Islet of Langerhans (tissue), 1 donor: ENCODE results near the gene SHISAL2A.

ENCODE experiments used
- FAIRE-seq: peaks from one replicate; lab custom pipeline; 2011; peaks lifted over from hg19 to GRCh38; lab: Jason Lieb, UNC

The SHISAL2A gene

DNA sequence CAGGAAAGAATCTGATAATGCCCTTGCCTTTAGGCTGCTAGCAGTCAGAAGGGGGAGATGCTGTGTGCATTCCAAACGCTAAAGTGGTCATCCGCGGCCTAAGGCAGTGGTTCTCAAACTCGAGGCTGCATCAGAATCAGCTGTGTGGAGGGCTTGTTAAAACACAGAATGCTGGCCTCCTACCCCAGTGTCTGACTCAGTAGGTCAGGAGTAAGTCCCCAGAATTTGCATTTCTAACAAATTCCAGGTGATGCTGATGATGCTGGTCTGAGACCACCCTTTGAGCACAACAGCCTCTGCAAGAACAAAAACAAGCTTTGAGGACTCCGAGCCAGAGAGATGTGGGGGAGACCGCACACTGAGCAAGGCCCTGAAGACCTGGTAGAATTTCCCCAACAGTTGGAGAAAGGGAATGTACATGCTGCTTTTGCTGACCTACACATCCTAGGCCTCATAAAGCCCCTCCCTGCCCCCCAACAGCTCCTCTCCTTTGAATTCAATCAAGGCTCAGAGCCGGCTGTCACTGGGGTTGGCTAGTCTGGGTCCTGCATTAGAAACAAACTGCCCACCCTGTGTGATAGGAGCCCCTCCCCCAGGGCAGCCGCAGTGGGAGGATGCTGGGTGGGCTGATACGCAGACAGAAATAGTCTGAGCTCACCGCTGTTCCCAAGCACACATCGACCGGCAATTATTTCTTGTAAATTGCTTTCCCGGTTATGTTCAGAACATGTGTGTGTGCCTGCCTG is 27.1 kb downstream of the SHISAL2A start:
- no peak for FAIRE-seq

DNA sequence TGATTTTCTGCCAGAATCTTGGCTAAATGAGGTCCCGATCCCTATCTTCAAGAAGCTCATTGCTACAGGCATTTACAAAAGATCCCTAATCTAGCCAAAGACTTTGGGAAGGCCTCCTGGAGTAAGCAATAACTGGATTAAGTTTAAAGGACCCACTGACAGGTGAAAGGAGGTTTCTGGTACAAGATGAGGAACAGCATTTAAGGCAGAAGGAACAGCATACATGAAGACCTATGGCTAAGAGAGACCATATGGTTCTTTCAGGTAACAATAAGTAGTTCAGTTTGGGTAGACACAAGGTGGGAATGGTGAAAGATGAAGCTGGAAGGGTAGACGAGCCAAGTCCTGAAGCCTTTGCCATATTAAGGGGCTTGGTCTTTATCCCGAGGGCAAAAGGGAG is 27.8 kb downstream of the SHISAL2A start:
- FAIRE-seq, result no peak

DNA sequence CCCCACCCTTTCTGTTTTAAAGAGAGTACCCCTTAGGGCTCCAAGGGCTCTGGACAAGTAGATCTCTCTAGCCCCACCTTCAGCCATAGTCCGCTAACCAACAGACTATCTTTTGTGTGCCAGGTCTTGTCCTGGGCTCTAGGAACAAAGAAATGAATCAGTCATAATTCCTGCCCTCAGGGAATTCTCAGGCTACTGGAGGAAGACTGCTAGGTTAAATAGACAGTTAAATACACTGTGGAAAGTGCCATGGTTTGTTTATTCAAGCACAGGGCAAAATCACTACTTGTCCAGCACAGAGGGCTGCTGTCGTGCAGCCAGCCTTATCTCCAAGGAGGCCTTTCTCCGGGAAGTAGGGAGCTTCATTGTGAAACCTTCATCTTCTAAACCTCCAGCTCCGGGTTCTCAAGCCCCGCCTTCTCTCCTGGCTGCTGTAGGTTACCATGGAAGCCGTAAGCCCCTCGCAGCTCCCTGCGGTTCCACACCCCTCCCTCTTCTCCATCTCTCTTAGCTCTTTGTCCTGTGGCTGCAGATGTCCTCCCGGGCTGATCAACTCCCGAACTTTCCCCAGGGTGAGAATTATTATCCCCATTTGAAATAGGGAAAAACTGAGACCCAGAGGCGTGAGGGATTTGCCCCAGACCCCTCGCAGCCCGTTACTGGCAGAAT is 29.8 kb downstream of the SHISAL2A start:
- no peak for FAIRE-seq

DNA sequence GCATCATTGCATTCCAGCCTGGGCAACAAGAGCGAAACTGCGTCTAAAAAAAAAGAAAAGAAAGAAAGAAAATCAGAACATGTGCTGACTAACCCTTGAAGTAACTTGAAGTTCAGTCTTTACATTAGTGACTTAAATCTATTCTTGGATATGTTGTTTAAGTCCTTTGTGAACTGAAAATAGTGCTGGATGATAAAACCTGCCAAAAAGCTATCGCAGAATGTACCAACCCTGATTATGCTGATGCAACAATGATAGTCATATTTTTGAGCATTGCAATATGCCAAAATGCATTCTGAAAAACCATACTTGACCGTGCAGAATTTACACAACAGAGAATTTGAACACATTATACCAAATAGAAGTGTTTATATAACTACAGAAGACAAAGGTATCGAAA is 30.7 kb downstream of the SHISAL2A start:
- FAIRE-seq, result no peak

DNA sequence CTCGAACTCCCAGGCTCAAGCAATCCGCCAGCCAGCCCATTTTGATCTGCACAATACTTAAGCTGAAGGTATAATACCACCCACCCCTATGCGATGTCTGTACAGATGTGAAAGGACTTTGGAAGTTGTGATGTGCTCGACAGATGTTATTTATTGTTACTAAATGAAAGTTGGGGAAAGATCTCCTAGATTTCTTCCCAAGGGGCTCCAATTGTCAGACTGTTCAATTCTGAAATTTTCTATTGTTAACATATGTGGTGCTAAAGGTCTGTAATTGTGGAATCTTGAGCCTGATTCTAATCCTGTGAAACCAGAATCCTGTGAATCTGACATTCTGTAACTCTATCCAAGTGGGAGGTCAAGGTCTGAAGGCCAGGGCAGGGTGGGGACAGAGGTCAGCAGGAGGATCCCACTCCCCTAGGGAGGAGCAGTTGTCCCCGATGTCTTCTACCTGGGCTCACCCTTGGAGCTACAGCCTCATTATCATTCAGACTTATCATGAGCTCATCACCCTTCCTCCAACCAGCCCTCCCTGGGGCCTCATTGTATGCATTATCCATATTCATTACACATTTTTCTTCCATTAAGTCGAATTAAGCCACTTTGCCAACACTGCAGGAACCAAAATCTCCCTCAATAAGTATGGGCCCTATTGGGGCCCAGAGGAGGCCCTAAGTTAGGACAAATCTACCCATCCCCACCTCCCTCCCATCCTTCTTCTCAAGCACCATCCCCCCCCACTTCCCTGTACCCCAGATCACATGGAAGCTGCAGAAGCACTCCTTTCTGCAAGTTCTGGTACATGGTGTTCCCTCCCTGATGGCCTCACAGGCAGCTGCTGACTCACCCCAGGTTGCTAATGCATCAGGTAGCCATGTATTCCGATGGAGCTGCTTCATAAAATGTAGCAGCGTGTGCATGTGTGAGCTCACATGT is 32.3 kb downstream of the SHISAL2A start:
- FAIRE-seq, result no peak

DNA sequence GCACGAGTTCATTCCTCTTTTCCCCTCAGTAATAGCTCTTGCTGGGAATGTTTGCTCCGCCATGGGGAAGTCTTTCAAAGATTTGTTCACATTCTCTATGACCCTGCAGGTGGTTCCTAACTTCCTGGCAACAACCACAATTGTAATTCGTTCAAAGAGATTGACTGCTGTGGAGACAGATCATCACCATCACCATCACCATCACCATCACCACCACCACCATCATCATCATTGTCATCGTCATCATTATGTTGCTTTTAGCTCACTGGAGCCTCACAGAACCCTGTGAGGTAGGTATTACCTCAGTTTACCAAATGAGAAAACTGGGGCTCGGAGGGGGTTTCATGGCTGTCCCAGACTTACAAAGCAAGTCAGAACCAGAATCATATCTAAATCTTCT is 34.3 kb downstream of the SHISAL2A start:
- FAIRE-seq, result no peak

DNA sequence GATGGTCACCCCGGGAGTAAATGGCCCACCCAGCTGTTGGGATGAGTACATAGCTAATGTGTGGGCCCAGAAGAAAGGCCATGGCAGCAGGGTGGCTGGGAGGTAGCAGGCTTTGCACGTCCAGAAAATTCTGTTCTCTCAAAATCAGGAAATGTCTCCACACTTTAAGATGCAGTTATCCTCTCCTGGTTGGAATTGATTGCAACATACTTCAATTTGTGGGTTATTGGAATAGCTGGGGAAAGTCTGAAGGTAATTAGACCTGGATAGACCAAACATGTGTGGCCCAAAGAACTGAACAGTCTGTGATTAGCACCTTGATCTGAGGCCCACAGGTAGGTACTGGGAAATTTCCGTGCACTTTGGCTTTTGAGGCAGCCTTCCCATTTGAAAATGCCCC is 35.0 kb downstream of the SHISAL2A start:
- FAIRE-seq, result no peak

DNA sequence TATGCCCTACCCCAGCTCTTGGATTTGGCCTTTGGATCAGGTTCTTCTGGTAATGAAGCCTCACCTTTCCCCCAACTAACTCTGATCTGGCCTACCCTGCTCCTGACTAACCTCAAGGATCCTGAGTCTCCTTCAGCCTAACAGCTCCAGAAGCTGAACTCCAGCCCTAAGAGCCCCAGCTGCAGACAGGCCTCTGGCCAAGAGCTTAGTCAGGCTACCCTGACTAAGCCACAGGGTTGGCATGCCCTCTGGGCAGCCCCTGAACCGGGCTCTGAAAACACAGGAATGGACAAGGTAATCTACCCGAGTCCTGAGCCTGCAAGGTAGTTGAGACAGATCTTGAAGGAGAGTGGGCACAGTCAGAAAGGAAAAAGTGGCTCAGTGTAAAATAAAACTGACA is 35.7 kb downstream of the SHISAL2A start:
- no peak for FAIRE-seq

DNA sequence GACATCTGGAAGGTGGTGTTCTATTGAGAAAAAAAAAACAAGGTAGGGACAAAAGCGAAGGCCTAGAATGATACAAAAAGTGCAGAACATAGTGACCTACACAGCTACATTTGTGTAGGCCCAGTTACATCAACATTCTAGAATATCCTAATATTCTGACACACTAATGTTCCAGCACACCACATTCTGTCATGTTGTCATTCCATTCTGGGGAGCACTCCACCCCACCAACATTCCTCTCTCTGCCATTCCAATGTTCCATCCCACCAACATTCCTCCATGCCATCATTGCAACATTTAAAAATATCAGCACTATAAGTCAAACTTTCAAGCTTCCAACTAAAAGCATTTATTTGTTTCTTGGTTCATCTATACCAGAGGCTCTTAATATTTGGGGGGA is 36.7 kb downstream of the SHISAL2A start:
- FAIRE-seq, result no peak

DNA sequence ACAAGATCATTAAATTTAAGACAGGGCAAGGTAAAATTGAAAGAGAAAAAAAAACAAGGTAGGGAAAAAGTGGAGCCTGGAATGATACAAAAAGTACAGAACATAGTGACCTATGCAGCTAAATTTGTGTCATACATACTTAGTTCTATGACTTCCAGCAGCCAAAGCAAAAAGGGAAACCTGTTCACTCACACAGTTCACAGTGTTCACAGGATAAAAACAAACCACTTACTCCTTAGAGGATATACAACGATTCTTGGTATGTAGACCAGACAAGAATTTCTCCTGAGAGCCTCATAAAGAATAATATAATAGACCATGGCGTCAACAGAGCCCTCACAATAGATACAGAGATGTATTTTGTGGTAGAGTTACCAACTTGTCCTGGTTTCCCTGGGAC is 37.6 kb downstream of the SHISAL2A start:
- no peak for FAIRE-seq

DNA sequence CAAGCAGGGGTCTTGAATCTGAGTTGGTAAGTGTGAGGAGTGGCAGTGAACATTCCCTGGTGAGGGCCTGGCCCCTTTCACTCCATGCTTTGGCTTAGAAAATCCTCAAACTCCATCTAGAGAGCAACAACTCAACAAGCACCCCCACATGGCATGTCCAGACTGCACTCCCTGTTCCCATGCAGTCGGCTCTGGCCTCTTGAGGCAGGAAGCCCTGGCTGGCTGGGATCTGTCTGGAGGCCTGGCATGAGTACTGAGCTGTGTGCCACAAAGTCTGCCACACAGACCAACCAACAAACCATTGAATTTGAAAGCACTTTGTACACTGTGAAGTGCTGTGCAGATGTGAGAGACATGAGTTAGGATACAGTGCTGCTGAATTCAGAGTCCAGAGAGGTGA is 40.0 kb downstream of the SHISAL2A start:
- FAIRE-seq, result no peak

DNA sequence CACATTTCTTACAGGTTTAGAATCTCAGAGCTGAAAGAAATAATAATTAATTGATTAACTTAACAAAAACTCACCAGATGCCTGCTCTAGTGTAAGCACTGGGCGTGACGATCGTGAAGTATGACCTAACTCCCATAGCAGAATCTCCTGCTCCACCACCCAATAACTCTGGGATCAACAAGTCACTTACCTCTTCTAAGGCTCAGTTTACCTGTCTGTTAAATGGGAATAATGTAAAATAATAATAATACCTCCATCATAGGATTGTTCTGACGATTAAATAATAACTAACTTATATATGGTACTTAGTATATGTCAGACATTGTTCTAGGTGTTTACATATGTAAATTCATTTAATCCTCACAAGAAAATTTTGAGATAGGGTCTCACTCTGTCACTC is 40.5 kb downstream of the SHISAL2A start:
- FAIRE-seq, result no peak

DNA sequence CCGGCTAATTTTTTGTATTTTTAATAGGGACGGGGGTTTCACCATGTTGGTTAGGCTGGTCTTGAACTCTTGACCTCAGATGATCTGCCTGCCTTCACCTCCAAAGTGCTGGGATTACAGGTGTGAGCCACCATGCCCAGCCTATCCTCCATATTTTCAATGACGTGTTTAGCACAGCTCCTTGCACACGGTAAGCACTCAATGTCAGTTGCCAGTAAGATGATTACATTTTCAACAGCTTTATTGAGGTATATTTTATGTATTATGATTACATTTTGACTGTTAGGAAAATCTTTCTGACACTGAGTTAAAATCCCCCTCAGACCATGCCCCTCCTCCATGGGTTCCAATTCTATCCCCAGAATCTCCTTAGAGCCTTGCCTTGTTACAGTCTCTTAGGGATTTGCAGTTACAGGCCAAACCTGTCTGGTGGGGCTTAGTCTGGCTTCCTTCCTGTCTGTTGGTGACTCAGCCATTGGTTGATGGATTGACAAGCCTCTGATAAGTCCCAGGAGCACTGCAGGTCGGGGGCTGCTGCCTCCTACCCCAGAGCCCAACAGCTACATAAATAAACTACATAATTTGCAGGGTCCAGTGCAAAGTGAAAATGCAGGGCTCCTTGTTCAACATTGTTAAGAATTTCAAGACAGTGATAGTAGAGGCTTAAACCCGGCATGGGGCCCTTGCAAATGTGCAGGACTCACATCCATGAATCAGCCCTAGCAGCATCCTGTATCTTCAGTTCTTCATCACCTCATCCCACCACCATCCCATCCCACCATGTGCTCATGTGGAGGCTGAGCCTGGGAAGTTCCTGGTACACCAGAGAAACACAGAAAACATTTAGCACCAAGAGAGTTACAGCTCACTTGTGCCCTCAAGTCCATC is 41.8 kb downstream of the SHISAL2A start:
- FAIRE-seq, result no peak

DNA sequence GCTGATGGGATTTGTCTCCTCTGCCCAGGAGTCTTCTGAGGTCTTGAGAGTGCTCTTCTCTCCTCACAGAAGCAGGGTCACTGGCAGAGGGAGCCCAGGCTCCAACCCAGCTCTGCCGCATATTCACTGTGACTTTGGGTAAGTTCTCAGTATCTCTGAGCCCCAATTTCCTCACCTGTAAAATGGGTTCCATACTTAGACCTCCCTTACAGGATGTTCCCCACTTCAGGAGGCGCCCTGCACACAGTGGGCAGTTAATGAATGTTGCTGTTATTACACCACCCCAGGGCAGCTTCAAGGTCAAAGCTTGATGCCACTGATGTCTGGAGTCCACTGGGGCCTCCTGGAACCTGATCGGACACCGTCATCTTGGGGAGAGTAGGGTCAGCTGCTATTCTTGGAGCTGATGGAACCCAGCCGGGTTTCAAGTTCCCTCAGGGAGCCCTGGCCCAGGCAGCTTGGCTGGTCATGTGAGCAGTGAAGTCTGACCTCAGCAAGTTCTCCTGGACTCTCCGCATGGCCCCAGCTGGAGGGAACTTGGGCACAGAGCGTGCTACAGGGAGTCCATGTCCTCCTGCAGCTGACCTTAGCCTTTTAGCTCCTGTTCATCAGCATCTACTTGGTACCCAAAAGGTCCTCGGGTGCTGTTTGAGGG is 43.4 kb downstream of the SHISAL2A start:
- no peak for FAIRE-seq

DNA sequence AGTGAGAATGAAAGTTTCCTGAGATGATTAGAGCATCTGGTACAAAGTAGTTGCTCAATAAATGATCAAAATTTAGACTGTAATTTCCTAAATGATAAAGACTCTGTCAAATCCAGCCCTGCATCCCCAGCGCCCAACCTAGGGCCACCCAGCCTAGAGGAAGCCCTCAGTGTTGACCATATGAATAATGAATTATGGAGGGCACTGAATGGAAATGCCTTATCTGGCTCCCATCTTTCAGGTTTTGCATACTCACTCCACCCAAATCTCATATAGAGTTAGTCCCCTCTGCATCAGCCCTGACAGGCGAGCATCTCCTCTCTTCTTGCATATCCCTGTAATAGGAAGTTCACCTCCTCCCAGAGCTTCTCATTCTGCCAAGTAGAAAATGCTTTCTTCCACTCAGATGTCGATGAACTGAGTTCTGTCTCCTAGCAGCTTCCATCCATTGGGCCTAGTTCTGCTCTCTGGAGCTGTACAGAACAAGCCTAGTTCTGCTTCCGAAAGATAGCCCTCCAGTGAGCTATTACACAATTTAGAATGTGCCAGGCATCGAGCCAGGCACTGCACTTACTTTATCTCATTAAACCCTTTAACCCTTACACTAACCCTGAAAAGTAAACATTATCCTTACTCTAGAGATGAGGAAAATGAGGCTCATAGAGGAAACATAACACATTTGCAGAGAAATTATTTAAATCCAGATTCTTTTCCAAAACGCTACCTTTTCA is 44.3 kb downstream of the SHISAL2A start:
- FAIRE-seq, result no peak

DNA sequence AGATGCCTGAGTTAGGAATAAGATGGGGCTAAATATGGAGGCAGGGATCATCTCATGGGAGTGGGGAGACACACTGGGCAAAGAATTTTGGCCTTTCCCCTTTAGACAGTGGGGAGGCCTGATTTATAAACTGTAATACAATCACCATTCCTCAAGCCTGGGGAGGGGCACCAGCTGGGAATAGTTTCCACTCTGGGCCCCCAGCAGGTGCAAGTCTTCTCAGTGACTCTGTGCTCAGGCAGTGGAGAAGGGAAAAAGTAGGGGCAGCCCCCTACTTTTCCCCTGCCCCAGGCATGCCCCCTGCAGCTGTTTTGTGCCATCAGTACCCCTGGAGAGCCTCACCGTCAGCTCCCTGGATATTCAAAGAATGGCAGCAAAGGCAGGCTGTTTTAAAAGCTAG is 46.1 kb downstream of the SHISAL2A start:
- no peak for FAIRE-seq

DNA sequence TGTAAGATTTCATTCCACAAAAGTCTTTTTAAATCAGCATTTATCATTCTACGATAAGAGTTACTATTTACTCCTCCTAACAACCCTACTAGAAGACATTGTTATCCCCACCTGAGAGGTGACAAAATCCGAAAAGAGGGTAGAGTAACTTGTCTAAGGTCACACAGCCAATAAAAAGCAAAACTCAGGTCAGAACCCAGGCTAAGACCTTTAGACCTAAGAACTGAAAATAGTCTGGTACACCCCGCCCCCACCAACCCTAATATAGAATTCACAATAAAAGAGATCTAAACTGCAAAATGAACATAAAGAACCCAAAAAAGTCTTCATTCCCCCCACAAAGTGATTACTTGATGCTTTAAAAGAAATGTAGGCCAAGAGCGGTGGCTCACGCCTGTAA is 46.5 kb downstream of the SHISAL2A start:
- no peak for FAIRE-seq

DNA sequence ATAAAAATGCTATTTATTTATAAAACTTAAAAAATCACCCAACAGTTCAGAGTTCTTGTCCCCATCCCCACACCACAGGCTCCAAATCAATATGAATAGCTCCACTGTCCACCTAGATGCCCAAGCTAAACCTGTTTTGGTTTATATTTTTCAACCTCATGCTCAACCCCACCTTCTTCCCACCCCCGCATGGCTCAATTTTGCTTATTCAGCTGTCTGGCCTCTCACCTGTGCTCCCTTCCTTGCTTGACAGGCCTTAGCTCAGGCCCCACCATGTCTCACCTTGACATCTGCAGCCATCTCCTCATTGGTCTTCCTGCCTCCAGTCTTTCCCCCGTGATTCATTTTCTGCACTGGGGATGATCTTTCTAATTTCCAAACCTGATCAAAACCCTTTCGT is 47.4 kb downstream of the SHISAL2A start:
- no peak for FAIRE-seq

DNA sequence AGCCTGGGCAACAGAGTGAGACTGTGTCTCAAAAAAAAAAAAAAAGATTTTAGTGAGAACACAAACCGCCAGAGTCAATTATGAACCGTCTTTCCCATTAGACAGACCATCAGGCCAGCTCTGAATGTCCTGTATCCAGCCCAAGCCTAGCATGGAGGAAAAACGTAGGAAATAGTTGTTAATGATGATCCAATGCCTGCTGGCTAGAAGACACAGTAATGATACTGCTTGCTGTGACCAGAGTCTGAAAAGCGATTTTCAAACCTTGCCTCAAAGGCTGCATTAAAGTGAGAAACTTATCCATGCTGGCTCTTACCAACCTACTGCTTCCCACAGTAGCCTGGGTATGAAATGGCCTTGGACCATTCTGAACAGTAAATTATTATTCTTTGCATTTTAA is 48.2 kb downstream of the SHISAL2A start:
- FAIRE-seq, result no peak

DNA sequence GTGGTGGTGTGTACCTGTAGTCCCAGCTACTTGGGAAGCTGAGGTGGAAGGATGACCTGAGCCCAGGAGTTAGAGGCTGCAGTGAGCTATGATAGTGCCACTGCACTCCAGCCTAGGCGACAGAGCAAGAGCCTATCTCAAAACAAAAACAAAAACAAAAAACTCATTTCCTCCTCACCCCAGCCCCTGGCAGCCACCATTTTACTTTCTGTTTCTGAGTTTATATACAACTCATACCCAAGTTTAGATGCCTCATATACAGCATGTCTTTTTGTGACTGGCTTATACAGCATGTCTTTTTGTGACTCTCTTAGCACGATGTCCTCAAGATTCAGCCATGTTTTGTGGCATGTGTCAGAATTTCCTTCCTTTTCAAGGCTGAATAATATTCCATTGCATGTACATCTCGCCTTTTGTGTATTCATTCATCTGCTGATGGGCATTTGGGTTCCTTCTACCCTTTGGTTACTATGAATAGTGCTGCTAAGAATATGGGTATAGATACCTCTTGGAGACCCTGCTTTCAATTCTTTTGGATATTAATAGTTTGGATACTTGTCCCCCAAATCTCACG is 50.5 kb downstream of the SHISAL2A start:
- FAIRE-seq, result no peak
